Gastroesophageal sphincter (tissue), 3 donors: ENCODE data around the gene OR52B6.

Source experiments
- CTCF ChIP-seq, 4 experiments: fragments of 200-600 bp in 2 of 4; fragments of 450-650 bp in 2 of 4; sonication (generic) in 1 of 4; IDR thresholded peaks; one replicate each; pipeline ENCODE4 v1.5.1; 2017 to 2019; ENCODE audit warnings: antibody characterized with exemption in 4 of 4, mild to moderate bottlenecking in 2 of 4, moderate library complexity in 2 of 4
- EP300 ChIP-seq: sonication (generic); formaldehyde crosslinking; IDR thresholded peaks from one replicate; pipeline ENCODE4 v1.6.1; 2017; ENCODE audit warnings: antibody characterized with exemption, mild to moderate bottlenecking
- POLR2A ChIP-seq, 2 donors: fragments of 450-650 bp; IDR thresholded peaks; one replicate each; pipeline ENCODE4 v1.6.1; 2017; ENCODE audit warnings: antibody characterized with exemption in 2 of 2, mild to moderate bottlenecking in 2 of 2, moderate library complexity in 1 of 2

DNA sequence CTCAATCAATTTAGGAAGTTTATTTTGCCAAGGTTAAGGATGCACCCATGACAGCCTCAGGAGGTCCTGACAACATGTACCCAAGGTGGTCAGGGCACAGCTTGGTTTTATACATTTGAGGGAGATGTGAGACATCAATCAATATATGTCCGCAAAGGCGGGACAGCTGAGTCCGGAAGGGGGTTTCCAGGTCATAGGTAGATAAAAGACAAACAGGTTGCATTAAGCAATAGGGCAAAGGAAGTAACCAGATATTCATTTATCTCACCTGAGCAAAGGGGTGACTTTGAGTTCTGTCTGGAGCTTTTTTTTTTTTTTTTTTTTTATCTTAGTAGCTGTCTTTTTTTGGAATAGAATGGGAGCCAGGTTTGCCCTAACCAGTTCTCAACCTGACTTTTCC lies 42.1 kb downstream of the OR52B6 start:
- no peak for TF ChIP-seq CTCF (IDR thresholded peaks at IDR 0.05)
- TF ChIP-seq POLR2A (IDR thresholded peaks at IDR 0.05) = no peak
- TF ChIP-seq EP300 = no peak
